ENCODE measurements around the gene GSS. TPM values are rescaled to one million over a fixed set of nuclear protein-coding genes. Genes with fewer than 3 reads are reported as not detected.

Gene GSS
- total and polyA plus RNA-seq, 2 donors (not counting 1 experiment from before 2014, with no cell fraction given), result 55.3 to 71.3 TPM

- Histone ChIP-seq H3K27me3 (ENCODE audit: control insufficient read depth, insufficient read depth, low read length) (no peaks in the 10 kb centered on the region), H3K4me3 (replicated peaks in 1 of 4; ENCODE audit: control extremely low read depth in 1 of 4, insufficient read depth in 1 of 4, low read depth in 3 of 4, low read length in 4 of 4) (no peak overlapping the region), H3K79me2 (ENCODE audit: control insufficient read depth, insufficient read depth, low read length) (no peaks in the 10 kb centered on the region), H3K27ac (ENCODE audit: insufficient read depth, low read length) (no peak overlapping the region), H3K36me3 (ENCODE audit: control insufficient read depth, insufficient read depth, low read length) (peaks cover 12% of the 10 kb centered on the region), H2AFZ (ENCODE audit: low read length) (no peak overlapping the region), H3K4me2 (ENCODE audit: extremely low read depth, insufficient read depth, low read length) (no peak overlapping the region), H3K9me3 (ENCODE audit: control insufficient read depth, insufficient read depth, low read depth, low read length) (no peaks in the 10 kb centered on the region), H4K20me1 (ENCODE audit: control insufficient read depth, extremely low read depth, insufficient read depth, low read length) (no peaks in the 10 kb centered on the region), H3K9ac (ENCODE audit: insufficient read depth, low read length) (no peak overlapping the region), H3K4me1 (ENCODE audit: control insufficient read depth, extremely low read depth, insufficient read depth, low read length) (peaks cover 14% of the 10 kb centered on the region)
- no peak for TF ChIP-seq CTCF (conservative IDR thresholded peaks at IDR 0.05 in 1 of 2, IDR thresholded peaks at IDR 0.05 in 1 of 2; ENCODE audit: low read depth in 1 of 2, low read length in 2 of 2)
- TF ChIP-seq EZH2 (IDR thresholded peaks at IDR 0.05; ENCODE audit: low read length, missing control alignments), result no peak
- no peak for DNase-seq (ENCODE audit: low read depth in 2 of 2)
Measured at GRCh38 chr20:34920055-34920454, 35.6 kb downstream of the GSS start.

- no peaks in the 10 kb centered on the region for H4K20me1 ChIP-seq (ENCODE audit: control insufficient read depth, extremely low read depth, insufficient read depth, low read length)
- TF ChIP-seq EZH2 (IDR thresholded peaks at IDR 0.05; ENCODE audit: low read length, missing control alignments) (no peak), CTCF (conservative IDR thresholded peaks at IDR 0.05 in 1 of 2, IDR thresholded peaks at IDR 0.05 in 1 of 2; ENCODE audit: low read depth in 1 of 2, low read length in 2 of 2) (no peak)
Measured at GRCh38 chr20:34916774-34917354, 38.7 kb downstream of the GSS start.

GRCh38 chr20:34915749-34916455, 39.7 kb downstream of the GSS start:
- DNase-seq (ENCODE audit: low read depth in 2 of 2), result no peak
- H3K9me3 ChIP-seq (ENCODE audit: control insufficient read depth, insufficient read depth, low read depth, low read length), result no peaks in the 10 kb centered on the region
- peaks cover under 1% of the 10 kb centered on the region for H3K4me1 ChIP-seq (ENCODE audit: control insufficient read depth, extremely low read depth, insufficient read depth, low read length)
- TF ChIP-seq EZH2 (IDR thresholded peaks at IDR 0.05; ENCODE audit: low read length, missing control alignments), result no peak
- TF ChIP-seq CTCF (conservative IDR thresholded peaks at IDR 0.05 in 1 of 2, IDR thresholded peaks at IDR 0.05 in 1 of 2; ENCODE audit: low read depth in 1 of 2, low read length in 2 of 2), result no peak
- no peaks in the 10 kb centered on the region for H3K79me2 ChIP-seq (ENCODE audit: control insufficient read depth, insufficient read depth, low read length)
- no peak overlapping the region for H2AFZ ChIP-seq (ENCODE audit: low read length)
- H3K36me3 ChIP-seq (ENCODE audit: control insufficient read depth, insufficient read depth, low read length), result peaks cover 14% of the 10 kb centered on the region
- H4K20me1 ChIP-seq (ENCODE audit: control insufficient read depth, extremely low read depth, insufficient read depth, low read length), result no peaks in the 10 kb centered on the region
- H3K9ac ChIP-seq (ENCODE audit: insufficient read depth, low read length), result no peak overlapping the region
- no peaks in the 10 kb centered on the region for H3K27me3 ChIP-seq (ENCODE audit: control insufficient read depth, insufficient read depth, low read length)
- H3K27ac ChIP-seq (ENCODE audit: insufficient read depth, low read length), result no peak overlapping the region
- no peak overlapping the region for H3K4me2 ChIP-seq (ENCODE audit: extremely low read depth, insufficient read depth, low read length)
- H3K4me3 ChIP-seq (replicated peaks in 1 of 4; ENCODE audit: control extremely low read depth in 1 of 4, insufficient read depth in 1 of 4, low read depth in 3 of 4, low read length in 4 of 4), result no peak overlapping the region

More at GRCh38 chr20:34916774-34917354, 38.7 kb downstream of the GSS start:
- Histone ChIP-seq H3K9me3 (ENCODE audit: control insufficient read depth, insufficient read depth, low read depth, low read length) (no peaks in the 10 kb centered on the region), H3K4me3 (replicated peaks in 1 of 4; ENCODE audit: control extremely low read depth in 1 of 4, insufficient read depth in 1 of 4, low read depth in 3 of 4, low read length in 4 of 4) (no peak overlapping the region), H3K79me2 (ENCODE audit: control insufficient read depth, insufficient read depth, low read length) (no peaks in the 10 kb centered on the region), H3K4me2 (ENCODE audit: extremely low read depth, insufficient read depth, low read length) (no peak overlapping the region), H3K27me3 (ENCODE audit: control insufficient read depth, insufficient read depth, low read length) (no peaks in the 10 kb centered on the region), H3K4me1 (ENCODE audit: control insufficient read depth, extremely low read depth, insufficient read depth, low read length) (peaks cover 3% of the 10 kb centered on the region), H3K27ac (ENCODE audit: insufficient read depth, low read length) (no peak overlapping the region), H2AFZ (ENCODE audit: low read length) (no peak overlapping the region), H3K36me3 (ENCODE audit: control insufficient read depth, insufficient read depth, low read length) (peaks cover 14% of the 10 kb centered on the region), H3K9ac (ENCODE audit: insufficient read depth, low read length) (no peak overlapping the region)
- DNase-seq (ENCODE audit: low read depth in 2 of 2), result no peak
